ENCODE results near the gene COQ3. TPM values are rescaled to one million over a fixed set of nuclear protein-coding genes. Genes with fewer than 3 reads are reported as not detected.

Gene COQ3
- total and polyA plus RNA-seq, 2 of the 8 experiments (the other 6 are each of a cell fraction or from before 2014, with no cell fraction given): 8.4 to 16.2 TPM

DNA sequence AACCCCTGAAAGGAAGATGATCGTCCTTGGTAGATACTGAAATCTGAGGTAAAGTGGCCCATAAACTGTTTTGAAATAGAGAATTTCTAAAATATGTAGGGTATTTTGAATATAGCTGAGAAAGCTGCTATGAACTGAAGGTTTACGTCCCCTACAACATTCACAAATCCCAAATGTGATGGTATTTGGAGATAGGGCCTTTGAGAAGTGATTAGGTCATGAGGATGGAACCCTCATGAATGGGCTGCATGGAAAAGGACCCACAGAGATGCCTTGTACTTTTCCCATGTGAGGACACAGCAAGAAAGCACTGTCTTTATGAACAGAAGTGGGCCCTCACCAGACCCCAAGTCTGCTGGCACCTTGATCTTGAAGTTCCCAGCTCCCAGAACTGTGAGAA is 37.9 kb upstream of the COQ3 start:
- H3K9ac ChIP-seq (replicated peaks in 1 of 4; ENCODE audit: extremely low read depth in 1 of 4, low read depth in 3 of 4, low read length in 3 of 4): no peak overlapping the region
- no peak overlapping the region for H2BK12ac ChIP-seq (ENCODE audit: low read depth, low read length)
- H4K20me1 ChIP-seq (replicated peaks in 1 of 2; ENCODE audit: control insufficient read depth in 1 of 2, insufficient read depth in 2 of 2, low read length in 2 of 2): no peaks in the 10 kb centered on the region
- no peaks in the 10 kb centered on the region for H3K9me3 ChIP-seq (ENCODE audit: insufficient read depth in 2 of 2, low read depth in 1 of 2, low read length in 1 of 2)
- WGBS, 2 experiments (ENCODE audit: extremely low coverage in 1 of 2, insufficient coverage in 1 of 2, insufficient read length in 1 of 2, insufficient replicate concordance in 2 of 2, low coverage in 1 of 2, low lambda C conversion rate in 2 of 2, missing lambda C conversion rate in 1 of 2): 95% methylated on average over 2 of the region's 2 CpGs; no CpG with 5 or more reads in 1 of the 2 experiments
- no peak overlapping the region for H2AFZ ChIP-seq (ENCODE audit: low read length)
- peaks cover 0 to 2% (median 0%) of the 10 kb centered on the region in 4 experiments; a peak in 2 of 7 replicates for H3K4me1 ChIP-seq (replicated peaks in 1 of 4; ENCODE audit: control insufficient read depth in 3 of 4, insufficient read depth in 4 of 4, low read length in 3 of 4)
- DNase-seq (ENCODE audit: low read depth in 1 of 2, low spot score in 2 of 2) (no peak), FAIRE-seq (no peak)
- ChIA-PET POLR2A (ENCODE audit: partially characterized antibody) (no interaction called here), CTCF (ENCODE audit: partially characterized antibody) (interaction anchor here (1.3 kb wide), 1 partner anchor 15 kb away, joined by 3 read pairs; no protein-coding TSS in a partner anchor)
- H4K8ac ChIP-seq (ENCODE audit: extremely low read depth, insufficient read depth, low read length): no peak overlapping the region
- no peak overlapping the region for H3K4ac ChIP-seq (replicated peaks; ENCODE audit: insufficient read length, low read depth, low read length)
- no peak overlapping the region for H3K27ac ChIP-seq (ENCODE audit: low read depth, low read length)
- no peaks in the 10 kb centered on the region for H3K79me1 ChIP-seq (ENCODE audit: low read depth, low read length)
- no peak overlapping the region for H2BK20ac ChIP-seq (ENCODE audit: low read length)
- H2BK15ac ChIP-seq (ENCODE audit: low read length): no peak overlapping the region
- H2AK5ac ChIP-seq (ENCODE audit: low read depth, low read length): no peak overlapping the region
- H3K23ac ChIP-seq (ENCODE audit: insufficient read length): no peak overlapping the region
- peaks cover 0 to 10% (median 0%) of the 10 kb centered on the region in 4 experiments; a peak in 1 of 8 replicates for H3K36me3 ChIP-seq (ENCODE audit: control insufficient read depth in 2 of 4, insufficient read depth in 4 of 4, low read length in 3 of 4)
- H3K56ac ChIP-seq (replicated peaks; ENCODE audit: insufficient read length, low read depth, low read length): no peak overlapping the region
- no peaks in the 10 kb centered on the region for H3K27me3 ChIP-seq (replicated peaks in 1 of 4; ENCODE audit: control insufficient read depth in 3 of 4, extremely low read depth in 1 of 4, insufficient read depth in 3 of 4, low read length in 3 of 4)
- no peak overlapping the region for H2BK120ac ChIP-seq (replicated peaks; ENCODE audit: low read depth, low read length)
- peaks cover 0 to 13% of the 10 kb centered on the region in 2 experiments; a peak in 2 of 4 replicates for H3K79me2 ChIP-seq (ENCODE audit: control insufficient read depth in 1 of 2, insufficient read depth in 2 of 2, low read length in 2 of 2)
- no peak overlapping the region for H3K18ac ChIP-seq (ENCODE audit: extremely low read depth, low read length)
- H3K14ac ChIP-seq (ENCODE audit: insufficient read length): no peak overlapping the region
- no peak overlapping the region for H3K4me2 ChIP-seq (ENCODE audit: insufficient read depth in 1 of 2, low read depth in 2 of 2, low read length in 2 of 2)
- no peak overlapping the region for H2BK5ac ChIP-seq (ENCODE audit: low read depth, low read length)
- H3K4me3 ChIP-seq (ENCODE audit: extremely low read depth in 1 of 4, insufficient read depth in 2 of 4, low read depth in 3 of 4, low read length in 4 of 4): no peak overlapping the region
- H4K5ac ChIP-seq (ENCODE audit: insufficient read length, low read depth, low read length): no peak overlapping the region
- H3K23me2 ChIP-seq (ENCODE audit: low read depth, low read length): no peaks in the 10 kb centered on the region
- no peak overlapping the region for H4K91ac ChIP-seq (replicated peaks; ENCODE audit: insufficient read length, low read length)
- TF ChIP-seq SP2 (IDR thresholded peaks at IDR 0.05; ENCODE audit: low read length) (no peak), EZH2 (IDR thresholded peaks at IDR 0.05; ENCODE audit: low read depth, low read length, severe bottlenecking) (no peak), RFX5 (IDR thresholded peaks at IDR 0.05; ENCODE audit: borderline replicate concordance, low read depth, low read length) (no peak), ASH2L (IDR thresholded peaks at IDR 0.05; ENCODE audit: low read length) (no peak), RNF2 (IDR thresholded peaks at IDR 0.05; ENCODE audit: borderline replicate concordance, low read depth, low read length, missing control alignments, poor library complexity, severe bottlenecking) (no peak), JUN (IDR thresholded peaks at IDR 0.05; ENCODE audit: low read depth, low read length) (no peak), TBP (IDR thresholded peaks at IDR 0.05; ENCODE audit: low read depth, low read length) (no peak), TAF7 (optimal IDR thresholded peaks at IDR 0.05; ENCODE audit: borderline replicate concordance, low read depth, low read length) (no peak), SAP30 (IDR thresholded peaks at IDR 0.05; ENCODE audit: insufficient read depth, insufficient replicate concordance, low read length) (no peak), RBBP5 (IDR thresholded peaks at IDR 0.05; ENCODE audit: borderline replicate concordance, low read depth, low read length) (no peak), TEAD4 (IDR thresholded peaks at IDR 0.05; ENCODE audit: low read depth, low read length) (no peak)
- TF ChIP-seq, protein P1, sequence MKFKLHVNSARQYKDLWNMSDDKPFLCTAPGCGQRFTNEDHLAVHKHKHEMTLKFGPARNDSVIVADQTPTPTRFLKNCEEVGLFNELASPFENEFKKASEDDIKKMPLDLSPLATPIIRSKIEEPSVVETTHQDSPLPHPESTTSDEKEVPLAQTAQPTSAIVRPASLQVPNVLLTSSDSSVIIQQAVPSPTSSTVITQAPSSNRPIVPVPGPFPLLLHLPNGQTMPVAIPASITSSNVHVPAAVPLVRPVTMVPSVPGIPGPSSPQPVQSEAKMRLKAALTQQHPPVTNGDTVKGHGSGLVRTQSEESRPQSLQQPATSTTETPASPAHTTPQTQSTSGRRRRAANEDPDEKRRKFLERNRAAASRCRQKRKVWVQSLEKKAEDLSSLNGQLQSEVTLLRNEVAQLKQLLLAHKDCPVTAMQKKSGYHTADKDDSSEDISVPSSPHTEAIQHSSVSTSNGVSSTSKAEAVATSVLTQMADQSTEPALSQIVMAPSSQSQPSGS (IDR thresholded peaks at IDR 0.05; ENCODE audit: low read length): no peak

Measured in H1 (cell line).